ENCODE results near the gene ARHGEF3.

- no peak for TF ChIP-seq POLR2AphosphoS5 (IDR thresholded peaks at IDR 0.05)
- TF ChIP-seq, protein P1, sequence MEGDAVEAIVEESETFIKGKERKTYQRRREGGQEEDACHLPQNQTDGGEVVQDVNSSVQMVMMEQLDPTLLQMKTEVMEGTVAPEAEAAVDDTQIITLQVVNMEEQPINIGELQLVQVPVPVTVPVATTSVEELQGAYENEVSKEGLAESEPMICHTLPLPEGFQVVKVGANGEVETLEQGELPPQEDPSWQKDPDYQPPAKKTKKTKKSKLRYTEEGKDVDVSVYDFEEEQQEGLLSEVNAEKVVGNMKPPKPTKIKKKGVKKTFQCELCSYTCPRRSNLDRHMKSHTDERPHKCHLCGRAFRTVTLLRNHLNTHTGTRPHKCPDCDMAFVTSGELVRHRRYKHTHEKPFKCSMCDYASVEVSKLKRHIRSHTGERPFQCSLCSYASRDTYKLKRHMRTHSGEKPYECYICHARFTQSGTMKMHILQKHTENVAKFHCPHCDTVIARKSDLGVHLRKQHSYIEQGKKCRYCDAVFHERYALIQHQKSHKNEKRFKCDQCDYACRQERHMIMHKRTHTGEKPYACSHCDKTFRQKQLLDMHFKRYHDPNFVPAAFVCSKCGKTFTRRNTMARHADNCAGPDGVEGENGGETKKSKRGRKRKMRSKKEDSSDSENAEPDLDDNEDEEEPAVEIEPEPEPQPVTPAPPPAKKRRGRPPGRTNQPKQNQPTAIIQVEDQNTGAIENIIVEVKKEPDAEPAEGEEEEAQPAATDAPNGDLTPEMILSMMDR (IDR thresholded peaks at IDR 0.05 in 8 of 11, conservative IDR thresholded peaks at IDR 0.05 in 3 of 11): no peak
Measured at GRCh38 chr3:56761023-56761422, 40.7 kb downstream of the ARHGEF3 start.
